GM19452 (cell line): Measurements from ENCODE around the gene GIGYF2.
"Not testable (repeated sequence)": the region's sequence is repeated elsewhere in the genome, so short reads cannot be mapped to it uniquely, and the experiment has no call there.

Experiments
- ATAC-seq: cut with Tn5 transposase; IDR thresholded peaks from one replicate; pipeline ENCODE4 v1.9.1; 2021; ENCODE audit not compliant: unreplicated experiment

GIGYF2 gene

GRCh38 chr2:232890536-232890895 is 193.4 kb downstream of the GIGYF2 start:
- ATAC-seq, result no peak

DNA sequence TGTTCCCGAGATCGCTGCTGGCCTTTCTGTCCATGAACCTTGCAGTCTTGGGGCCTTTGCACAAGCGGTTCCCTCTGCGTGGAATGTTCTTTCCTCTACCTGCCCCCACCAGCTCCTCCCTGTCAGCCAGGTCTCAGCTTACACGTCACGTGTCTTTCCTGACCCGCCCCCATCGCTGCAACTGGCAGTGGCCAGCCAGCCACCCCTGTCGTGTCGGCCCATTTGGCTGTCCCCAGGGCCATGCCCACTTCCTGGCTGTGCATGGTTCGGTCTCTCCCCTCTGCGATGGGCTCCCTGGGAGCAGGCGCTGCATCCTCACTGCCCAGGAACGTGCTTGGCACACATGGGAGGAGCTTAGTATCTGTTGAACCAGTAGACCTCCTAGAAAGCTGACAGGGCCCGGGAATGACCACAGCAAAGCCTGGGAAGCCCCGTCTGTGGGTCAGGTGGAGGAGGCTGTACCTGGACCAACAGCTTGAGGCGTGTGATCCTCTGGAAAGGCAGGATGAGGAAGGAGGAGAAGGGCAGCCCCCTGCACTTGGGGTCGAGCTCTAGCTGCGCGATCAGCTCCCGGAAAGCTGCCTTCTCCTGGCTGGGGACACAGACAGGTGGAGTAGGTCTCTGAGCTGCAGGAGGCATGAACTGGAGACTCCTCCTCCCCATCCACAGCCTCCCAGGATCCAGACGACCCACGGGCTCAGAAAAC is 193.9 kb downstream of the GIGYF2 start:
- ATAC-seq, result no peak

DNA sequence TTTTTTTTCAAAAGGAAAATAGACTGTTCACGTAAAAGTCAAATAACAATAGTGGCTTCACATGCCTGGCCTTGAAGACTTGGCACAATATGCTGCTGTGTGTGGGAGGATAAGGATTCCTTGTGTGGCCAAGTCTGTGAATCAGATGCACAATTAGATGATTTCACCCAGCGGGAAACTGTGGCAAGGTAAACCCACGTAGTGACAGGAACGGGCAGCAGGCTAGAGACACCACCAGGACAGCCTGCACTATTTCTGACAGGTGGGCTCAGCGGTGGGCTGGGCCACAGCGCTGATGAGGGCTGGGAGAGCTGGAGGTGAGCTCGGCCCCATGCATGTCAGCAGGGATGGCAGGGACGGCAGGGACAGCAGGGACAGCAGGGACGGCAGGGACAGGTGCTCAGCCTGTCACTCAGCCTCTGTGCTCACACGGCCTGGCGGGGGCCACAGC is 194.5 kb downstream of the GIGYF2 start:
- no peak for ATAC-seq

- ATAC-seq, result no peak
Observed at GRCh38 chr2:232892221-232892620, 195.1 kb downstream of the GIGYF2 start.

GRCh38 chr2:232892843-232893242 is 195.7 kb downstream of the GIGYF2 start:
- ATAC-seq, result no peak

- no peak for ATAC-seq
Observed at GRCh38 chr2:232893834-232894233, 196.7 kb downstream of the GIGYF2 start.

- no peak for ATAC-seq
Observed at GRCh38 chr2:232894251-232894650, 197.1 kb downstream of the GIGYF2 start.

DNA sequence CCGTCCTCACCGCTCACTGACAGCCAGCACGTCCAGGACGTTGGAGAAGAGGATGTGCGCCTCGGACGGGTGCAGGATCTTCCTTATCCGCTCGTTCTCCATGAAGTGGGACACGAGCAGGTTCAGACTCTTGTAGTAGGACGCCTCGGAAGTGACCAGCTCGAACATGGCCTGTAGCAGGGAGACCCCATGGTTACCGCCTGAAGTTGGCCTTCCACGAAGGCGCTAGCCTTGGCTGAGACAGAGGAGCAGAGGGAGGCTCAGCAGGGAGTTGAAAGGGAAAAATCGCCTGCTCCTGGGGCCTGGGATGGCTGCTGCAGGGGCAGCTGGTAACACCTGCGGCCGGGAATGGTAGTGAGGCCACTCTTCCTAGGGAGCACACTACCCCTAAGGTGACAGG is 197.6 kb downstream of the GIGYF2 start:
- no peak for ATAC-seq

GRCh38 chr2:232896111-232896510 is 199.0 kb downstream of the GIGYF2 start:
- no peak for ATAC-seq

GRCh38 chr2:232896720-232897597 is 199.8 kb downstream of the GIGYF2 start:
- ATAC-seq, result no peak

DNA sequence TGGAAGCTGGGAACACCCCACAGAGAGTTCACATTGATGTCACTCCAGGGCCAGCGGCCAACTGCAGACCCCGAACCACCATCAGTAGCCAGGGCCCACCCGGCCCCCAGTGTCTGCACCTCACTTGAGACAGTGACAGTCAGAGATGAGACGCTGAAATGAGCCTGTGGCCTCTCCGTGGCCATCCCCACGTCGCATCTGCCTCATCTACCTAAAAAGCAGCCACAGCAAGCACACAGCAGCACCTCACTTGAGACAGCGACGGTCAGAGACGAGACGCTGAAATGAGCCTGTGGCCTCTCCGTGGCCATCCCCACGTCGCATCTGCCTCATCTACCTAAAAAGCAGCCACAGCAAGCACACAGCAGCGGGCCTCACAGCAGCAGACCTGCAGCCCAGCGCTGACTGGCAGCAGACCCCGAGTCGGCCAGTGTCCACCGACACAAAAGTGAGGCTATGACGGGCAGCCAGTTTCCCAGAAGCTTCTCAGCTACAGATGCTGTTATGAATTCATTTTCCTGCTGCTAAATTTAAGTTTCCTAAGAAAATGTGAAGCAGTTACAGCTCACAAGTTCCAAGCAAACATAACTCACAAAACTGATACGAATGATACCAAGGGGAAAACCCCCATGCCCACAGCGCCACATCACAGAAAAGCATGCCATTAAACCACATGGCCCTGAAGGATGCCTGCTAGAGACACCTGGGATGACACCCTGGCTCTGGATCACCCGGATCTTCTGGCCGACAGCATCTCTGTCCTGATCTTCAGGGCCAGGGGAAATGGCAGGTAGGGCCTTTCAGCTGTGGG is 200.7 kb downstream of the GIGYF2 start:
- no peak for ATAC-seq

GRCh38 chr2:232898592-232899543 is 201.7 kb downstream of the GIGYF2 start:
- ATAC-seq, result no peak

GRCh38 chr2:232900811-232901735 is 203.9 kb downstream of the GIGYF2 start:
- no peak for ATAC-seq

- no peak for ATAC-seq
Observed at GRCh38 chr2:232901736-232902578, 204.8 kb downstream of the GIGYF2 start.

DNA sequence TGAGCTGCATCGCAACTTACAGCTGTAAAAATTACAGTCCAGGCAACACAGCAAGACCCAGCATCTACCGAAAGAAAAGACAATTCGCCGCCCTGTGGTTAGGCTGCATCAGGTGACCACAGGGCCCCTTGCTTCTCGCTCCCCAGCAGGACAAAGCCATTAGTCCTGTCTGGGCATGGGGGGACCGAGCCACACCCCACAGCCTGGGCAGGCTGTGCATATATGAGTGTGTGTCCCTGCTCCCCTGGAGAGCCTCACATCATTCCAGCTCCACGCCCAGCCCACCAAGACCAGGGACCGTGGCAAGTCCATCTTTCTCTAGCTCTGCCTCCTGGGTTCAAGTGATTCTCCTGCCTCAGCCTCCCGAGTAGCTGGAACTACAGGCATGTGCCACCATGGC is 206.9 kb downstream of the GIGYF2 start:
- no peak for ATAC-seq

GRCh38 chr2:232906867-232907717 is 210.0 kb downstream of the GIGYF2 start:
- ATAC-seq, result not testable (repeated sequence)

GRCh38 chr2:232907718-232908085 is 210.6 kb downstream of the GIGYF2 start:
- not testable (repeated sequence) for ATAC-seq
